ENCODE measurements around the gene PTGIS.

PTGIS gene

DNA sequence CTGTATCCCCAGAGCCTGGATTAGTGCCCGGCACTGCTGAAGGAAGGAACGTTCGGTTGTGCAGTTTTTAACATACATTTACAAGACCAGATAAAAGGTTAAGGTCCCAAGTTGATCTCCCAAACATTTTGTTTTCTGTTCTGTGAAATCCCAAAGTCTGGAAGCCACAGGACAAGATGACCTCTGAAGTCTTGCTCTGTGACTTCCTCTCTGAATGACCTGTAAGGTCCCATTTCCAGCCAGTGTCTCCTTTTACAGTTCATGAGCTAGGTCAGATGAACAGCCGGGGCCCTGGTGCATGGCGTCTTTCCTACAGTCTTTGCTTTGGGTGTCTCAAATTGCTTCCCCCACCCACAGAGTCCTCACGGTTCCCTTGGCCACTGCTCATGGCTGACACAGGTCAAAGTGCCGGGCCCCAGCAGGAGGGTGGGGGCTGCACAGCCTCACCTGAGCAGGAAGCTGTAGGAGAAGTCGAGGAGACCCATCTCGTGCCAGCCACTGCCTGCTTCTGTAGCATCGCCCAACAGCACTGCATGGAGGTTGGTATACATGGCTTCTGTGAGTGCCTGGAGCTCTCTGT is 24.0 kb downstream of the PTGIS start:
- no peak for TF ChIP-seq CTCF (IDR thresholded peaks at IDR 0.05; ENCODE audit: low read depth, low read length)
- Histone ChIP-seq H3K4me3 (ENCODE audit: low read depth, low read length) (no peak overlapping the region), H3K9me3 (no peaks in the 10 kb centered on the region; the same call in 1 of the 2 replicates), H3K36me3 (no peaks in the 10 kb centered on the region), H3K27me3 (no peaks in the 10 kb centered on the region), H3K4me1 (no peaks in the 10 kb centered on the region)
- DNase-seq: no peak

DNA sequence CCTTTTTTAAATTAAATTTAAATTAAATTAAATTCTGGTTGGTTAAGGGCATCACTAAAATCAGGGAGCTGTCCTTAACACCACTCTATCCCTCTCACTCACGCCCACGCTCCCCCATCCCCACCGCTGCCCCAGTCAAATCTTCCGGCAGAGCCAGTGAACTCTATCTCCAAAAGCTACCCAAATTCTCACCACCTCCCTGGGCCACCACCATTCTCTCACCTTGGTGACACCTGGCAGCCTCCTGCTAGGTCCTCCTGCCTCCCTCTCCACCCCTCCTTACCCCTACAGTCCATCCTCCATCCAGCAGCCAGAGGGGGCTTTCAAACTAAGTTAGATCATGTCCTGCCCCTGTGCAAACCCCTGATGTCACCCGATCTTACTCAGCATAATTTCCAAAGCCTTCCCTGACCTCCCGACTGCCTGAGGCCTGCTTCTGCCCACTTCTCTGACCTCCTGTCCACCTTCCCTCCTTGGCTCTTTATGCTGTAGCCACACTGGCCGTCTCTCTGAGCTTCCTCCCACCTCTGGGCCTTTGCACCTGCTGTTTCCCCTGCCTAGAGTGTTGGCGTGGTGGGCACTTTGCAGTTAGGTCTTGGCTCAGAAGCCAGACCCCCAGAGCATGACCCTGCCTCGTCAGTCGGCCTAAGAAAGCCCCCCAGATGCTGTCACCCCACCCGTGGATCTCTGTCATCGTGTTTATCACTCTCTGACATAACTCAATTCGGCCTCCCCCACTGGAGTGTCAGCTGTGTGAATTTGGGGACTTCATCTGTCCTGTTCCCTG is 24.7 kb downstream of the PTGIS start:
- TF ChIP-seq CTCF (IDR thresholded peaks at IDR 0.05; ENCODE audit: low read depth, low read length): no peak

DNA sequence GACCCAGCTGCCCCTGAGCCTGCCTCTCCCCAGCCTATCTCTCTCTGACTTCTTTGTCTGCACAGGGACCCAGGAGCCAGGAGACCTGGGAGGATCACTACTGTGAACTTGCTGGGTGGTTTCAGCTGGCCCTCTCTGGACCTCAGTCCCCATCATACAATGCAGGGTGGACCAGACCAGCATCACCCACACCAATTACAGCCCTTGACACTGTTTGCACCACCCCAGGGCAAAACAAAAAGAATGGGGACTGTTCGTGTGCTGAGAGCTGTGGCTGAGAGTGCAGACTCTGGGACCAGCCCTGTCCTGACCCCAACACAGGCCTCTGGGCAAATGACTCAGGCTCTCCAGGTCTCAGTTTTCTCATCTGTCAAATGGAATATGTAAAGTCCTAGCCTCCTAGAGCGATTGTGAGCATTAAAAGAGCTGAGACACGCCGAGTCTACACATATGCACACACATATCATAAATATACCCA is 25.4 kb downstream of the PTGIS start:
- Histone ChIP-seq H3K9me3 (no peaks in the 10 kb centered on the region; the same call in 1 of the 2 replicates), H3K27me3 (no peaks in the 10 kb centered on the region), H3K4me1 (no peaks in the 10 kb centered on the region), H3K36me3 (no peaks in the 10 kb centered on the region), H3K4me3 (ENCODE audit: low read depth, low read length) (no peak overlapping the region)
- no peak for TF ChIP-seq CTCF (IDR thresholded peaks at IDR 0.05; ENCODE audit: low read depth, low read length)
- DNase-seq: no peak

More for the DNA sequence above, 24.7 kb downstream of the PTGIS start:
- H3K4me1 ChIP-seq: no peaks in the 10 kb centered on the region
- no peaks in the 10 kb centered on the region; the same call in 1 of the 2 replicates for H3K9me3 ChIP-seq
- no peaks in the 10 kb centered on the region for H3K27me3 ChIP-seq
- no peaks in the 10 kb centered on the region for H3K36me3 ChIP-seq
- DNase-seq: no peak
- H3K4me3 ChIP-seq (ENCODE audit: low read depth, low read length): no peak overlapping the region

GRCh38 chr20:49541733-49542513 is 26.0 kb downstream of the PTGIS start:
- Histone ChIP-seq H3K36me3 (no peaks in the 10 kb centered on the region), H3K4me1 (no peaks in the 10 kb centered on the region)
- peak; percentile 93 for TF ChIP-seq CTCF (IDR thresholded peaks at IDR 0.05; ENCODE audit: low read depth, low read length)

GRCh38 chr20:49540687-49541435 is 27.1 kb downstream of the PTGIS start:
- Histone ChIP-seq H3K36me3 (no peaks in the 10 kb centered on the region), H3K4me3 (ENCODE audit: low read depth, low read length) (no peak overlapping the region), H3K27me3 (no peaks in the 10 kb centered on the region), H3K4me1 (no peaks in the 10 kb centered on the region), H3K9me3 (no peaks in the 10 kb centered on the region; the same call in 1 of the 2 replicates)
- DNase-seq: no peak
- no peak for TF ChIP-seq CTCF (IDR thresholded peaks at IDR 0.05; ENCODE audit: low read depth, low read length)

More at GRCh38 chr20:49541733-49542513, 26.0 kb downstream of the PTGIS start:
- H3K4me3 ChIP-seq (ENCODE audit: low read depth, low read length): no peak overlapping the region
- no peaks in the 10 kb centered on the region; the same call in 1 of the 2 replicates for H3K9me3 ChIP-seq
- H3K27me3 ChIP-seq: no peaks in the 10 kb centered on the region
- DNase-seq: peak; percentile 71

Data from BE2C (cell line).